ENCODE data around the gene RWDD2A. TPM values are rescaled to one million over a fixed set of nuclear protein-coding genes. Genes with fewer than 3 reads are reported as not detected.

RWDD2A gene
- polyA plus RNA-seq (2013): 4.5 and 4.7 TPM in 2 replicates

- Histone ChIP-seq H3K4ac (ENCODE audit: low read depth, low read length) (peak within 1 kb of the TSS; percentile 94), H3K4me2 (ENCODE audit: low read length) (peak within 1 kb of the TSS; percentile 88), H3K27ac (ENCODE audit: low read depth, low read length) (peak within 1 kb of the TSS; percentile 56), H3K18ac (ENCODE audit: low read length) (peak within 1 kb of the TSS; percentile 90), H3K23ac (ENCODE audit: low read length) (no peak within 1 kb of the TSS), H2AK5ac (ENCODE audit: low read length) (no peak within 1 kb of the TSS), H2BK5ac (ENCODE audit: low read depth, low read length, poor library complexity) (peak within 1 kb of the TSS; percentile 85), H2AFZ (ENCODE audit: insufficient read depth, low read length, poor library complexity) (peak within 1 kb of the TSS; percentile 96), H3K9ac (ENCODE audit: low read length) (peak within 1 kb of the TSS; percentile 93), H4K12ac (ENCODE audit: low read depth, low read length) (peak within 1 kb of the TSS; percentile 31), H3K4me1 (ENCODE audit: control insufficient read depth in 1 of 2, insufficient read depth in 2 of 2, low read length in 2 of 2) (peaks cover 5 to 6% of the 10 kb centered on the region in 2 experiments), H3K9me3 (ENCODE audit: insufficient read depth, low read depth, low read length) (no peaks in the 10 kb centered on the region), H2BK12ac (ENCODE audit: low read length) (no peak within 1 kb of the TSS), H4K91ac (ENCODE audit: low read depth, low read length) (peak within 1 kb of the TSS; percentile 86), H3K4me3 (ENCODE audit: low read depth, low read length) (peak within 1 kb of the TSS; percentile 82), H3K79me2 (ENCODE audit: control insufficient read depth, insufficient read depth, low read length, poor library complexity) (peaks cover 10% of the 10 kb centered on the region), H4K8ac (ENCODE audit: low read depth, low read length) (peak within 1 kb of the TSS; percentile 98), H3K79me1 (ENCODE audit: low read length) (peaks cover 9% of the 10 kb centered on the region), H2BK120ac (ENCODE audit: insufficient read depth, low read length, poor library complexity) (peak within 1 kb of the TSS; percentile 86), H3K14ac (ENCODE audit: low read length) (peak within 1 kb of the TSS; percentile 98), H3K27me3 (ENCODE audit: insufficient read depth, low read length) (no peaks in the 10 kb centered on the region), H3K36me3 (ENCODE audit: control insufficient read depth in 1 of 2, insufficient read depth in 2 of 2, low read length in 2 of 2) (peaks cover 0 to 16% of the 10 kb centered on the region in 2 experiments)
- no CpG with 5 or more reads among the region's 88 CpGs for WGBS (ENCODE audit: extremely low coverage, insufficient coverage, insufficient read length)
- peak; percentile 89 to 93 for DNase-seq
These were observed at the start of gene RWDD2A, which contains the start of gene PGM3 for GRCh38 chr6:83192871-83193746. Gene RWDD2A (plus strand): TSS chr6:83193357. CDS start chr6:83194452, 1,095 bp downstream. Gene PGM3 (minus strand): TSS chr6:83193265. CDS start chr6:83191012, 2,253 bp downstream.

- Histone ChIP-seq H4K12ac (ENCODE audit: low read depth, low read length) (no peak overlapping the region), H2AFZ (ENCODE audit: insufficient read depth, low read length, poor library complexity) (no peak overlapping the region), H3K18ac (ENCODE audit: low read length) (no peak overlapping the region), H2BK120ac (ENCODE audit: insufficient read depth, low read length, poor library complexity) (no peak overlapping the region), H3K27ac (ENCODE audit: low read depth, low read length) (no peak overlapping the region), H3K79me2 (ENCODE audit: control insufficient read depth, insufficient read depth, low read length, poor library complexity) (no peaks in the 10 kb centered on the region), H3K9ac (ENCODE audit: low read length) (no peak overlapping the region), H3K4me1 (ENCODE audit: control insufficient read depth in 1 of 2, insufficient read depth in 2 of 2, low read length in 2 of 2) (no peaks in the 10 kb centered on the region), H2AK5ac (ENCODE audit: low read length) (no peak overlapping the region), H4K91ac (ENCODE audit: low read depth, low read length) (no peak overlapping the region), H2BK5ac (ENCODE audit: low read depth, low read length, poor library complexity) (no peak overlapping the region), H3K27me3 (ENCODE audit: insufficient read depth, low read length) (no peaks in the 10 kb centered on the region), H3K9me3 (ENCODE audit: insufficient read depth, low read depth, low read length) (no peaks in the 10 kb centered on the region), H3K4me3 (ENCODE audit: low read depth, low read length) (no peak overlapping the region), H2BK12ac (ENCODE audit: low read length) (no peak overlapping the region), H3K4ac (ENCODE audit: low read depth, low read length) (no peak overlapping the region), H3K36me3 (ENCODE audit: control insufficient read depth in 1 of 2, insufficient read depth in 2 of 2, low read length in 2 of 2) (no peaks in the 10 kb centered on the region), H3K23ac (ENCODE audit: low read length) (no peak overlapping the region), H3K4me2 (ENCODE audit: low read length) (no peak overlapping the region), H3K14ac (ENCODE audit: low read length) (no peak overlapping the region), H3K79me1 (ENCODE audit: low read length) (no peaks in the 10 kb centered on the region), H4K8ac (ENCODE audit: low read depth, low read length) (no peak overlapping the region)
- peak; percentile 67 to 79 for DNase-seq
- no CpG with 5 or more reads among the region's 2 CpGs for WGBS (ENCODE audit: extremely low coverage, insufficient coverage, insufficient read length)
These were observed 42.0 kb upstream of the RWDD2A start for GRCh38 chr6:83151114-83151513.

DNA sequence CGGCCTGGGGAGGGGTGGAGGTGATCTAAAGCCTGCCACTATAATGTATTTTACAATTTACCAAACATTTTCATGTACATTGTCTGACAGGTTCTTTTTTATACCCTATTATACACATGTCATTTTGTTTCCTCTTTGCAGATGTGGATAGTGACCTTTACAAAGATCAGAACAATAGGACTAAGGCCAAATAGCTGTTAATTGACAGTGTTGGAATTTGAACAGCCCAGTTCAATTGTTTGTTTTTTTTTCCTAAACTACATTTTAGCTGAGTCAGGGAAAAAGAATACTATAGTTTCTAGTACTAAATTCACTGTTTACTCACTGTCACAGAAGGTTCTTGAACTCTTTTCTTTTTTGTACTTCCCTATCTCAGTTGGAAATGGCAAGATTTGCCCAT is 40.2 kb upstream of the RWDD2A start:
- Histone ChIP-seq H4K91ac (ENCODE audit: low read depth, low read length) (no peak overlapping the region), H3K79me2 (ENCODE audit: control insufficient read depth, insufficient read depth, low read length, poor library complexity) (no peaks in the 10 kb centered on the region), H3K4me2 (ENCODE audit: low read length) (no peak overlapping the region), H3K9ac (ENCODE audit: low read length) (no peak overlapping the region), H2BK12ac (ENCODE audit: low read length) (no peak overlapping the region), H4K8ac (ENCODE audit: low read depth, low read length) (no peak overlapping the region), H3K18ac (ENCODE audit: low read length) (no peak overlapping the region), H2AFZ (ENCODE audit: insufficient read depth, low read length, poor library complexity) (no peak overlapping the region), H3K4ac (ENCODE audit: low read depth, low read length) (no peak overlapping the region), H3K27ac (ENCODE audit: low read depth, low read length) (no peak overlapping the region), H3K9me3 (ENCODE audit: insufficient read depth, low read depth, low read length) (no peaks in the 10 kb centered on the region), H2AK5ac (ENCODE audit: low read length) (no peak overlapping the region), H3K36me3 (ENCODE audit: control insufficient read depth in 1 of 2, insufficient read depth in 2 of 2, low read length in 2 of 2) (no peaks in the 10 kb centered on the region), H3K23ac (ENCODE audit: low read length) (no peak overlapping the region), H4K12ac (ENCODE audit: low read depth, low read length) (no peak overlapping the region), H3K4me3 (ENCODE audit: low read depth, low read length) (no peak overlapping the region), H2BK5ac (ENCODE audit: low read depth, low read length, poor library complexity) (no peak overlapping the region), H2BK120ac (ENCODE audit: insufficient read depth, low read length, poor library complexity) (no peak overlapping the region), H3K4me1 (ENCODE audit: control insufficient read depth in 1 of 2, insufficient read depth in 2 of 2, low read length in 2 of 2) (no peaks in the 10 kb centered on the region), H3K27me3 (ENCODE audit: insufficient read depth, low read length) (no peaks in the 10 kb centered on the region), H3K79me1 (ENCODE audit: low read length) (no peaks in the 10 kb centered on the region), H3K14ac (ENCODE audit: low read length) (no peak overlapping the region)
- no CpG with 5 or more reads among the region's 1 CpG for WGBS (ENCODE audit: extremely low coverage, insufficient coverage, insufficient read length)
- no peak for DNase-seq

- Histone ChIP-seq H4K8ac (ENCODE audit: low read depth, low read length) (no peak overlapping the region), H3K14ac (ENCODE audit: low read length) (no peak overlapping the region), H2AK5ac (ENCODE audit: low read length) (no peak overlapping the region), H2BK12ac (ENCODE audit: low read length) (no peak overlapping the region), H4K91ac (ENCODE audit: low read depth, low read length) (no peak overlapping the region), H2BK5ac (ENCODE audit: low read depth, low read length, poor library complexity) (no peak overlapping the region), H3K4me2 (ENCODE audit: low read length) (no peak overlapping the region), H3K9me3 (ENCODE audit: insufficient read depth, low read depth, low read length) (no peaks in the 10 kb centered on the region), H3K27ac (ENCODE audit: low read depth, low read length) (no peak overlapping the region), H3K9ac (ENCODE audit: low read length) (no peak overlapping the region), H3K18ac (ENCODE audit: low read length) (no peak overlapping the region), H3K4me3 (ENCODE audit: low read depth, low read length) (no peak overlapping the region), H3K4ac (ENCODE audit: low read depth, low read length) (no peak overlapping the region), H3K23ac (ENCODE audit: low read length) (no peak overlapping the region), H3K4me1 (ENCODE audit: control insufficient read depth in 1 of 2, insufficient read depth in 2 of 2, low read length in 2 of 2) (no peaks in the 10 kb centered on the region), H3K27me3 (ENCODE audit: insufficient read depth, low read length) (no peaks in the 10 kb centered on the region), H2BK120ac (ENCODE audit: insufficient read depth, low read length, poor library complexity) (no peak overlapping the region), H3K36me3 (ENCODE audit: control insufficient read depth in 1 of 2, insufficient read depth in 2 of 2, low read length in 2 of 2) (no peaks in the 10 kb centered on the region), H3K79me2 (ENCODE audit: control insufficient read depth, insufficient read depth, low read length, poor library complexity) (no peaks in the 10 kb centered on the region), H3K79me1 (ENCODE audit: low read length) (no peaks in the 10 kb centered on the region), H2AFZ (ENCODE audit: insufficient read depth, low read length, poor library complexity) (no peak overlapping the region), H4K12ac (ENCODE audit: low read depth, low read length) (no peak overlapping the region)
- WGBS (ENCODE audit: extremely low coverage, insufficient coverage, insufficient read length): no CpG with 5 or more reads among the region's 4 CpGs
- DNase-seq: peak in 1 of 2 donors; percentile 9
These were observed 39.2 kb upstream of the RWDD2A start for GRCh38 chr6:83153883-83154521.
